OCI-LY7 (cell line): Measurements from ENCODE around the gene DBI.

Experiments
- EZH2phosphoT487 ChIP-seq: fragments of 200-600 bp; sonication (generic); IDR thresholded peaks from 2 replicates; pipeline ENCODE4 v1.6.1; 2018; ENCODE audit warnings: low read depth, borderline replicate concordance, mild to moderate bottlenecking, mixed run types, antibody characterized with exemption, low read length, moderate library complexity, mixed read lengths
- TF ChIP-seq, protein P1 (sequence below): fragments of 200-600 bp; sonication (generic); conservative IDR thresholded peaks from 2 replicates; pipeline ENCODE4 v1.5.1; 2014; ENCODE audit warnings: mild to moderate bottlenecking, antibody characterized with exemption, low read length, moderate library complexity, mixed read lengths

DNA sequence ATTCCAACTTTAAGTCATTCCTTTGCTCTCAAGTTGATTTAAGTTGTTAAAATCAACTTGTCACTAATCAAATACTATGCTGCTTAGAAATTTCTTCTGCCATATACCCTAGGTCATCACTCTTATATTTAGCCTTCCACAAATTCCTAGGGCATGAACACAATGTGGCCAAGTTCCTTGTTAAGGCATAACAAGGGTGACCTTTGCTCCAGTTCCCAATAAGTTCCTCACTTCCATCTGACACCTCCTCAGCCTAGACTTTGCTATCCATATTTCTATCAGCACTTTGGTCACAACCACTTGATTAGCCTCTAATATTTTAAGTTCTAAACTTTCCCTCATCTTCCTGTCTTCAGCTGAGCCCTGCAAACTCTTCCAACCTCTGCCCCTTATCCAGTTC, 55.0 kb downstream of the DBI start:
- TF ChIP-seq, protein P1, sequence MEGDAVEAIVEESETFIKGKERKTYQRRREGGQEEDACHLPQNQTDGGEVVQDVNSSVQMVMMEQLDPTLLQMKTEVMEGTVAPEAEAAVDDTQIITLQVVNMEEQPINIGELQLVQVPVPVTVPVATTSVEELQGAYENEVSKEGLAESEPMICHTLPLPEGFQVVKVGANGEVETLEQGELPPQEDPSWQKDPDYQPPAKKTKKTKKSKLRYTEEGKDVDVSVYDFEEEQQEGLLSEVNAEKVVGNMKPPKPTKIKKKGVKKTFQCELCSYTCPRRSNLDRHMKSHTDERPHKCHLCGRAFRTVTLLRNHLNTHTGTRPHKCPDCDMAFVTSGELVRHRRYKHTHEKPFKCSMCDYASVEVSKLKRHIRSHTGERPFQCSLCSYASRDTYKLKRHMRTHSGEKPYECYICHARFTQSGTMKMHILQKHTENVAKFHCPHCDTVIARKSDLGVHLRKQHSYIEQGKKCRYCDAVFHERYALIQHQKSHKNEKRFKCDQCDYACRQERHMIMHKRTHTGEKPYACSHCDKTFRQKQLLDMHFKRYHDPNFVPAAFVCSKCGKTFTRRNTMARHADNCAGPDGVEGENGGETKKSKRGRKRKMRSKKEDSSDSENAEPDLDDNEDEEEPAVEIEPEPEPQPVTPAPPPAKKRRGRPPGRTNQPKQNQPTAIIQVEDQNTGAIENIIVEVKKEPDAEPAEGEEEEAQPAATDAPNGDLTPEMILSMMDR: no peak
- TF ChIP-seq EZH2phosphoT487: no peak
